AG08396 (cell line): Measurements from ENCODE around the gene PON1.

ENCODE experiments used
- DNase-seq: peaks from one replicate; pipeline ENCODE4 v3.0.0; 2012; ENCODE audit warnings: low spot score, mixed read lengths

PON1 gene

GRCh38 chr7:95317546-95317945, 6.8 kb downstream of the PON1 start:
- no peak for DNase-seq

GRCh38 chr7:95316588-95316987, 7.7 kb downstream of the PON1 start:
- DNase-seq = no peak

- no peak for DNase-seq
Measured at GRCh38 chr7:95312561-95312960, 11.8 kb downstream of the PON1 start.

- DNase-seq = no peak
Measured at GRCh38 chr7:95311389-95311788, 12.9 kb downstream of the PON1 start.

GRCh38 chr7:95309951-95310350, 14.4 kb downstream of the PON1 start:
- no peak for DNase-seq

GRCh38 chr7:95304990-95305389, 19.3 kb downstream of the PON1 start:
- no peak for DNase-seq

- DNase-seq = no peak
Measured at GRCh38 chr7:95303013-95303905, 21.1 kb downstream of the PON1 start.

GRCh38 chr7:95298091-95298490, 26.2 kb downstream of the PON1 start:
- no peak for DNase-seq

- DNase-seq = no peak
Measured at GRCh38 chr7:95297041-95297440, 27.3 kb downstream of the PON1 start.

- no peak for DNase-seq
Measured at GRCh38 chr7:95296456-95296855, 27.9 kb downstream of the PON1 start.

- DNase-seq = no peak
Measured at GRCh38 chr7:95295397-95295796, 28.9 kb downstream of the PON1 start.

GRCh38 chr7:95290166-95290830, 34.0 kb downstream of the PON1 start:
- DNase-seq = no peak

GRCh38 chr7:95286096-95286495, 38.2 kb downstream of the PON1 start:
- DNase-seq = no peak

- DNase-seq = no peak
Measured at GRCh38 chr7:95279417-95279816, 44.9 kb downstream of the PON1 start.

- no peak for DNase-seq
Measured at GRCh38 chr7:95276114-95276513, 48.2 kb downstream of the PON1 start.

- no peak for DNase-seq
Measured at GRCh38 chr7:95269640-95270039, 54.7 kb downstream of the PON1 start.

GRCh38 chr7:95267754-95268153, 56.6 kb downstream of the PON1 start:
- no peak for DNase-seq

- no peak for DNase-seq
Measured at GRCh38 chr7:95265634-95266033, 58.7 kb downstream of the PON1 start.

GRCh38 chr7:95264363-95264891, 59.9 kb downstream of the PON1 start:
- DNase-seq = no peak

- no peak for DNase-seq
Measured at GRCh38 chr7:95263785-95264362, 60.5 kb downstream of the PON1 start.

- DNase-seq = no peak
Measured at GRCh38 chr7:95262875-95263274, 61.5 kb downstream of the PON1 start.

- no peak for DNase-seq
Measured at GRCh38 chr7:95261895-95262415, 62.4 kb downstream of the PON1 start.

- DNase-seq = no peak
Measured at GRCh38 chr7:95255691-95256090, 68.6 kb downstream of the PON1 start.
